GOT3 (cell line): ENCODE measurements around the gene MREG.

Experiments
- DNase-seq: peaks from one replicate; lab custom pipeline; 2025; ENCODE audit warnings: mixed read lengths; lab: John Stamatoyannopoulos, UW

The MREG gene, protein sequence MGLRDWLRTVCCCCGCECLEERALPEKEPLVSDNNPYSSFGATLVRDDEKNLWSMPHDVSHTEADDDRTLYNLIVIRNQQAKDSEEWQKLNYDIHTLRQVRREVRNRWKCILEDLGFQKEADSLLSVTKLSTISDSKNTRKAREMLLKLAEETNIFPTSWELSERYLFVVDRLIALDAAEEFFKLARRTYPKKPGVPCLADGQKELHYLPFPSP

GRCh38 chr2:216013080-216013909 is at the start of gene MREG:
Gene MREG (minus strand): TSS chr2:216013551. CDS start chr2:216013327, 224 bp downstream.
- peak; percentile 18 for DNase-seq

DNA sequence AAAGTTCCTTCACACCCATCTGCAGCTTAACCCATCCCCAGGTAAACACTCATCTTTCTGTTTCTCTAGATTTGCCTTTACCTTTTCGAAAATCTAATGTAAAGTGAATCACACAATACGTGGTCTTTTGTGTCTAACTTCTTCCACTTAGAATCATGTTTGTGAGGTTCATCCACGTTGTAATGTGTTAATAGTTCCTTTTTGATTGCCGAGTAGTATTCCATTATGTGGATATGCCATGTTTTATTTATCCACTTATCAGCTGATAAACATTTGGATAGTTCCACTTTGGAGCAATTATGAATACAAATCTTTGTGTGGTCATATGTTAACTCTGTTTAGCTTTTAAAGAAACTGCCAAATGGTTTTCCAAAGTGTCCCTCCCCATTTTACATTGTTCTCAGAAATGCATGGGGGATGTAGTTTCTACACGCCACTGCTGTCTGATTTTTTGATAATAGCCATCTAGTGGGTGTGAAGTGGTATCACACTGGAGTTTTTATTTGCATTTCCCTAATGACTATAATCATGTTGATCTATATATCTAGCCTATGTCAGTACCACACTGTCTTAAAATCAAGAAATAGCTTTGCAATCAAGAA is 46.0 kb upstream of the MREG start:
- no peak for DNase-seq

GRCh38 chr2:216057688-216058193 is 44.4 kb upstream of the MREG start:
- no peak for DNase-seq

- no peak for DNase-seq
These were observed 43.4 kb upstream of the MREG start for GRCh38 chr2:216056739-216057138.

DNA sequence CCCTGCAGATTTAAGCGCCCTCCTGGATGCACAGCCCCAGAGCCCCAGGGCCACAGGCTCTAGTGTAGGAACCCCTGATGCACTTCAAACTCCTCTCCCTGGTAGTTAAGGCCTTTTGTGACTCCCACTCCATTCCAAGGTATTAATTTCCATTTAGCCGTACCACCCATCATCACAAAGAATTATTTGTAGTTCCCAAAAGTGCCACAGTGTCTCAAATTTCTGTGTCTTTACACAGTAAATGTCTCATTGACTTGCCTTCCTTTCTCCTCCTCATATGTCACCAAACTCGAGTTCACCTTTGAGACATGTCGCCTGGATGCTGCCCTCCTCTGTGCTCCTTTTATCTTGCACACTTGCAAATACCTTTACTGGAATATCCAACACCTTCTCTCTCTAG is 42.3 kb upstream of the MREG start:
- DNase-seq: no peak

DNA sequence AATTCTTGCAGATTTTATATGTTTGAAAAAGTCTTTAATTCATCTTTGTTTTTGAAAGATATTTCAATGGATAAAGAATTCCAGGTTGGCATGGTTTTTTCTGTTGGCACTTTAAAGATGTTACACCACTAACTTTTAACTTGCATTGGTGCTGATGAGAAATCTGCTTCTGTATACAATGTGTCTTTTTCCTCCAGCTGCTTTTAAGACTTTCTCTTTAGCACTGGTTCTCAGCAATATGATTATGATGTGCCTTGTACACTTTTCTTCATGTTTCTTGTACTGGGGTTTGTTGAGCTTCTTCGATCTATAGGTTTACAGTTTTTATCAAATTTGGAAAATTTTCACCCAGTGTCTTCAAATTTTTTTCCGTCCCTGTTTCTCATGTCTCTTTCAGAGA is 39.1 kb upstream of the MREG start:
- no peak for DNase-seq

GRCh38 chr2:216051350-216051749 is 38.0 kb upstream of the MREG start:
- DNase-seq: no peak

DNA sequence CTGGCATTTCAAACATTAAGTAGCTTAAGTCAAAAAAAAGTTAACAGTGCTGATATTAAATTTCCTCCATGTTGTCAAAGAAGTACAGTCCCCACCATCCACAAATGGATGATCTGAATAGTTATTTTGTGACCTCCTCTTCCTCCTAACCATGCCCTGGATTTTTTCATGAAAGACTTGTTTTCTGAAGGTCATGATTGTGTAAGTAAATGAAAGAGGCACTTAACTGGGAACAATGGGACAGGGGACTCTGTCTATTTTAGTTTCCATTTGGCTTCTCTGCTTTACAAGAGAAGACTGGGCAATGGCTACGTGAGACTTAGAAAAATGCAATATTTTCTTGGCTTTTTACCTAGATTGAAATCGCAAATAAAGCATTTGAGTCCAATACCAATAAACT is 36.1 kb upstream of the MREG start:
- no peak for DNase-seq

- DNase-seq: no peak
These were observed 34.0 kb upstream of the MREG start for GRCh38 chr2:216047397-216047796.

GRCh38 chr2:216044883-216045486 is 31.6 kb upstream of the MREG start:
- DNase-seq: no peak

DNA sequence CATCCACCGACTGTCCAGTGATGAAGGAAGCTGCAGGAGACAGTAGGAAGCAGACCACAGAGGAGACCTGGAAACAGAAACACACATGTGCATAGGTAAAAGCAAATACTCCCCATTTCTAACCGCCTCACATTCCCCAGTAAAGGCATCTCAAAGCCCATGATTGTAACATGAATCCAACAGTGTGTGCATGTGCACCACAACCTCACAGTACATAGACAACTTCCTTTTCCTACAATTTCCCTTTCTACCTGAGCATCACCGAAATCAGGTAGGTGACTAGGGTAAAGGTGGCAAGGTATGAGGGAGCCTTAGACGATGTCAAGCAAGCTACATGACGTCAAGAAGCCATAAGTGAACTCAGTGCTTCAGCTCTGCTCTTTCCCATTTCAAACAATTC is 30.6 kb upstream of the MREG start:
- no peak for DNase-seq

GRCh38 chr2:216041438-216041837 is 28.1 kb upstream of the MREG start:
- no peak for DNase-seq

DNA sequence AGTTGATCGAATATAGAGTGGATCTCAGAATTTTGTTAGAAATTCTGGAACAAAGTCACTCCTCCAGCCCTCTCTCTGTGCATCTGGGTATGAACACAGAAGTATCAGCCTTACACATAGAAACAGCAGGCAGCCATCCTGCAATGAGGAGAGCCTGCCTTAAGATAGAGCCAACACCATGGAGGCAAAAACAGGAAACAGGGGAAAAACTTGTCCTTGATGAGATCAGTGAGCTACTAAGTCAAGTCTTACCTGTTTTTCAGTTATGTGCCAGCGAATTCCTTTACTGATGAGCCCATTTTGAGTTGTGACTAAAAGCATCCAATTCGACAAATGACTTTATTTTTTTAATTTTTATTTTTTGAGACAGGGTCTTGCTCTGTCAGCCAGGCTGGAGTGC is 26.6 kb upstream of the MREG start:
- no peak for DNase-seq

GRCh38 chr2:216034065-216034464 is 20.7 kb upstream of the MREG start:
- peak; percentile 52 for DNase-seq

GRCh38 chr2:216033403-216033802 is 20.1 kb upstream of the MREG start:
- DNase-seq: no peak

GRCh38 chr2:216031960-216032689 is 18.8 kb upstream of the MREG start:
- DNase-seq: no peak

GRCh38 chr2:216030216-216030615 is 16.9 kb upstream of the MREG start:
- no peak for DNase-seq

DNA sequence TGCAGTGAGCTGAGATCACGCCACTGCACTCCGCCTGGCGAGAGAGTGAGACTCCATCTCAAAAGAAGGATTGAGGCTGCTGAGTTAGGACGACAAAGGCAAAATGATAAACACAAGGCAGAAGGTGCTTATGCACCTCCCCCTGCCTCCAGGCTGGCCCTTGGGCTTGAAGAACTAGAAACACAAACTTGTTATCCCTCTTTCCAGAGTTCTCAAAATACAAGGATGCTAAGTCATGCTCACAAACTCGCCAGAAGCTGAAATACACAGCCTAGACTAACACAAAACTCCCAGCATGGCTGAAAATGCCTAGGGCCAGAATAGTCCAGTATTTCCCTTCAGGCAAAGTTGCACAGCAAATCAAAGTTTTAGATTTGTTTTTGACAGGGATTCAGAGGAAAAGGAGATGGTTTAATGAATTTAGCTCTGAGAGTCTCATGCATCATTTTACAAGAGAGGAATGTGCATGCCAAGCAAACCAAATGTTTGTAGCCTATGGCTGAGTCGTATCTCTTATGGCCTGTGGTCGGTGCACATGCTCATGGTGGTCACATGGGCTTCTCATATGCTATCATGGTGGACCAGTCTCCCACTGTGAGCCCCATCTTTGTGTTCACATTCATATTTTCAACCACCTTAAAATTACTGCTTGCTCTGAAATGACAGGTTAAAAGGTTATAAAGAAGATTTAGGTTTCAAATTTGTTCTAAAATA is 16.2 kb upstream of the MREG start:
- DNase-seq: no peak

- DNase-seq: no peak
These were observed 11.5 kb upstream of the MREG start for GRCh38 chr2:216024779-216025336.

DNA sequence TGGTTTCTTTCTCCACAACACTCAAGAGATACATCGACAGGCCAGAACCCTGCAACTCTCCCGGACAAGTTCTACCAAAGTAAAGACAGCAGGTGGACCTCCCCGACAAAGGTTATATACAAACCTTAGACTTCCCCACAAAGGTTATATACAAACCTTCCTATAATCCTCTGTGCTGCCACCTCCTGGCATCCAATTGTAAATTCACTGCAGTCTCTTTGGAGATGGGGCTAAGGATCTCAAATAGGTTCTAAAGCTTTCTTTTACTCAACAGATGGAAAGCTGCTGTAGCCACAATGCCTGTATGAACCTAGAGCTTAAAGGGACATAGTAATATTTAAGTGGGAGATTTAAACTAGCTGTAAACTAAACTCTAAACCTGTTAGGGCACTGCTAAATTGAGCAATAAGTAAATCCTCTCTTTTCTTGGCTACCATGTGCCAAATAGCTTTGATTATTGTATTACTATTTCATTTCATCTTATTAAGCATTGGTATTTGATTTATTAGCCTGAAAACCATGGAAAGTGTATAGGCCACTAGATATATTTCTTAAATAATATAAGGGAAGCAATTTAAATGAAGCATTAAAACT is 9.8 kb upstream of the MREG start:
- no peak for DNase-seq
